ENCODE data around the gene ID1. TPM values are rescaled to one million over a fixed set of nuclear protein-coding genes. Genes with fewer than 3 reads are reported as not detected.

The ID1 gene
- total and polyA plus RNA-seq, 2 of the 13 experiments (the other 11 are each of a cell fraction or from before 2014, with no cell fraction given) = 320 to 419 TPM

DNA sequence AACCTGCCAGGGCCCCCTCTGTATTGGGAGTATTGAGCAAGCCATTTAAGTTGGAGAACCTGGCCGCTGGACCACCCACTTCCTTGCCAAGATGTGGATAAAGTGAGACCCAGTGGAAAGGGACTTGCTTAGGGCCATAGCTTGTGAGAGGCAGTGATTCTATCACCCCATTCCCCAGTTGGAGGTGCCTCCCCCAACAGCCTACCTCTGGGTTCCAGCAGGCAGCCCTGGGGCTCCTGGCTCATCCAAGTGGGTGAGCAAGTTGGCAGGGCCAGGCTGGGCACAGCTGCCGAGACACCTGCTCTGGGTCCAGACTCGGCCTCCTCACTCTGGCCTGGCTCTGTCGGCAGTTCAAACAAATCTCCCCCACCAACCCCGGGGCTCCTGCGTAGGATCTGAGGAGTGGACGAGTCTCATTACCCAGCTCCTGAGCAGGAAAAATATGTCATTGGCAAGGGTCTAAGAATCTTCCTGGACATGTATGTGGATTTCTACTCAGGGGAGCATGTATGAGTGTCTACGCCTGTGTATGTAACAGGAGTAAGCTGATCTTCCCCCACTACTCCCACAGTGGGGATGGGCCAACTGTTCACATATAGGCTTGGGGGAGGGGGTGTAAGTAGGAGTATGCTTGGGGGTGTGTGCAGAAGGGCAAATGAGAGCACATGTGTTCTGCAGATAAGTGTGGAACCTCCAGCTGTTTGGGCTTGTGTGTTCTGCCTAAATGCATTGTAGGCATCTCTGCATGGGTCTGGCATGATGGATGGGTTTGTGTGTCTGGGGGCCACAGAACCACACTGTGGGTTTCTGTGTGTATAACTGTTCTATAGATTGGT, 1.9 kb downstream of the ID1 start (continued):
- TF ChIP-seq, protein P1, sequence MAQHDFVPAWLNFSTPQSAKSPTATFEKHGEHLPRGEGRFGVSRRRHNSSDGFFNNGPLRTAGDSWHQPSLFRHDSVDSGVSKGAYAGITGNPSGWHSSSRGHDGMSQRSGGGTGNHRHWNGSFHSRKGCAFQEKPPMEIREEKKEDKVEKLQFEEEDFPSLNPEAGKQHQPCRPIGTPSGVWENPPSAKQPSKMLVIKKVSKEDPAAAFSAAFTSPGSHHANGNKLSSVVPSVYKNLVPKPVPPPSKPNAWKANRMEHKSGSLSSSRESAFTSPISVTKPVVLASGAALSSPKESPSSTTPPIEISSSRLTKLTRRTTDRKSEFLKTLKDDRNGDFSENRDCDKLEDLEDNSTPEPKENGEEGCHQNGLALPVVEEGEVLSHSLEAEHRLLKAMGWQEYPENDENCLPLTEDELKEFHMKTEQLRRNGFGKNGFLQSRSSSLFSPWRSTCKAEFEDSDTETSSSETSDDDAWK (CRISPR knock-in tag; IDR thresholded peaks at IDR 0.05) = no peak
- TF ChIP-seq MED8 (CRISPR knock-in tag; IDR thresholded peaks at IDR 0.05; ENCODE audit: insufficient replicate concordance) (peak; percentile 91), ZNF569 (CRISPR knock-in tag; IDR thresholded peaks at IDR 0.05; ENCODE audit: borderline replicate concordance) (no peak), AGO2 (optimal IDR thresholded peaks at IDR 0.05; ENCODE audit: low read depth, low read length) (peak; percentile 100), SALL2 (CRISPR knock-in tag; IDR thresholded peaks at IDR 0.05) (peak; percentile 88), KMT2A (CRISPR knock-in tag; IDR thresholded peaks at IDR 0.05) (no peak), ZNF660 (CRISPR knock-in tag; IDR thresholded peaks at IDR 0.05; ENCODE audit: borderline replicate concordance, low read depth) (no peak), GFI1 (CRISPR knock-in tag; IDR thresholded peaks at IDR 0.05; ENCODE audit: borderline replicate concordance) (peak; percentile 68; the same call in 1 of the 2 replicates), ARNTL (CRISPR knock-in tag; IDR thresholded peaks at IDR 0.05) (peak; percentile 81; the same call in 1 of the 2 replicates), NKX3-1 (CRISPR knock-in tag; IDR thresholded peaks at IDR 0.05) (peak; percentile 20), DR1 (CRISPR knock-in tag; IDR thresholded peaks at IDR 0.05) (peak; percentile 24; the same call in 1 of the 2 replicates), NCOA5 (CRISPR knock-in tag; IDR thresholded peaks at IDR 0.05) (no peak), HOXD1 (CRISPR knock-in tag; IDR thresholded peaks at IDR 0.05) (peak; percentile 86; the same call in 1 of the 2 replicates), ZBTB42 (CRISPR knock-in tag; IDR thresholded peaks at IDR 0.05) (peak; percentile 74; the same call in 1 of the 2 replicates), ZKSCAN1 (IDR thresholded peaks at IDR 0.05; ENCODE audit: low read length) (peak; percentile 59; the same call in 1 of the 2 replicates), MXD4 (CRISPR knock-in tag; IDR thresholded peaks at IDR 0.05) (no peak; the same call in 1 of the 2 replicates), EZH2 (conservative IDR thresholded peaks at IDR 0.05; ENCODE audit: low read depth, low read length) (no peak), RBM39 (IDR thresholded peaks at IDR 0.05; ENCODE audit: low read depth, low read length, poor library complexity, severe bottlenecking) (peak; percentile 70)
- TF ChIP-seq, protein P2, sequence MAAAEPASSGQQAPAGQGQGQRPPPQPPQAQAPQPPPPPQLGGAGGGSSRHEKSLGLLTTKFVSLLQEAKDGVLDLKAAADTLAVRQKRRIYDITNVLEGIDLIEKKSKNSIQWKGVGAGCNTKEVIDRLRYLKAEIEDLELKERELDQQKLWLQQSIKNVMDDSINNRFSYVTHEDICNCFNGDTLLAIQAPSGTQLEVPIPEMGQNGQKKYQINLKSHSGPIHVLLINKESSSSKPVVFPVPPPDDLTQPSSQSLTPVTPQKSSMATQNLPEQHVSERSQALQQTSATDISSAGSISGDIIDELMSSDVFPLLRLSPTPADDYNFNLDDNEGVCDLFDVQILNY (CRISPR knock-in tag; conservative IDR thresholded peaks at IDR 0.05) = 0 out of 2 replicates have a peak, but pooled peaks have one; percentile 6
- TF ChIP-seq, protein P3, sequence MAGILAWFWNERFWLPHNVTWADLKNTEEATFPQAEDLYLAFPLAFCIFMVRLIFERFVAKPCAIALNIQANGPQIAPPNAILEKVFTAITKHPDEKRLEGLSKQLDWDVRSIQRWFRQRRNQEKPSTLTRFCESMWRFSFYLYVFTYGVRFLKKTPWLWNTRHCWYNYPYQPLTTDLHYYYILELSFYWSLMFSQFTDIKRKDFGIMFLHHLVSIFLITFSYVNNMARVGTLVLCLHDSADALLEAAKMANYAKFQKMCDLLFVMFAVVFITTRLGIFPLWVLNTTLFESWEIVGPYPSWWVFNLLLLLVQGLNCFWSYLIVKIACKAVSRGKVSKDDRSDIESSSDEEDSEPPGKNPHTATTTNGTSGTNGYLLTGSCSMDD (CRISPR knock-in tag; IDR thresholded peaks at IDR 0.05) = 0 out of 2 replicates have a peak, but pooled peaks have one; percentile 27
- TF ChIP-seq, protein P4, sequence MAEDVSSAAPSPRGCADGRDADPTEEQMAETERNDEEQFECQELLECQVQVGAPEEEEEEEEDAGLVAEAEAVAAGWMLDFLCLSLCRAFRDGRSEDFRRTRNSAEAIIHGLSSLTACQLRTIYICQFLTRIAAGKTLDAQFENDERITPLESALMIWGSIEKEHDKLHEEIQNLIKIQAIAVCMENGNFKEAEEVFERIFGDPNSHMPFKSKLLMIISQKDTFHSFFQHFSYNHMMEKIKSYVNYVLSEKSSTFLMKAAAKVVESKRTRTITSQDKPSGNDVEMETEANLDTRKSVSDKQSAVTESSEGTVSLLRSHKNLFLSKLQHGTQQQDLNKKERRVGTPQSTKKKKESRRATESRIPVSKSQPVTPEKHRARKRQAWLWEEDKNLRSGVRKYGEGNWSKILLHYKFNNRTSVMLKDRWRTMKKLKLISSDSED (CRISPR knock-in tag; IDR thresholded peaks at IDR 0.05) = peak; percentile 59; the same call in 1 of the 2 replicates
- TF ChIP-seq, protein P5, sequence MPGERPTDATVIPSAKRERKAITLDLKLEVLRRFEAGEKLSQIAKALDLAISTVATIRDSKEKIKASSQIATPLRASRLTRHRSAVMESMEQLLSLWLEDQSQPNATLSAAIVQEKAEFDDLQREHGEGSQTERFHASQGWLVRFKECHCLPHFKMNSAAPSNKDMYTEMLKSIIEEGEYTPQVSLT (CRISPR knock-in tag; IDR thresholded peaks at IDR 0.05; ENCODE audit: borderline replicate concordance, low read depth) = no peak
- TF ChIP-seq, protein P6, sequence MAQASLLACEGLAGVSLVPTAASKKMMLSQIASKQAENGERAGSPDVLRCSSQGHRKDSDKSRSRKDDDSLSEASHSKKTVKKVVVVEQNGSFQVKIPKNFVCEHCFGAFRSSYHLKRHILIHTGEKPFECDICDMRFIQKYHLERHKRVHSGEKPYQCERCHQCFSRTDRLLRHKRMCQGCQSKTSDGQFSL (CRISPR knock-in tag; IDR thresholded peaks at IDR 0.05) = peak; percentile 72; the same call in 1 of the 2 replicates

Data from HepG2 (cell line).